GM19467 (cell line): Measurements from ENCODE around the gene SMAD4.
"Not testable (repeated sequence)": the region's sequence is repeated elsewhere in the genome, so short reads cannot be mapped to it uniquely, and the experiment has no call there.

Experiments used
- ATAC-seq: cut with Tn5 transposase; IDR thresholded peaks from one replicate; pipeline ENCODE4 v1.9.1; 2021; ENCODE audit warnings: mild to moderate bottlenecking, moderate library complexity; ENCODE audit not compliant: unreplicated experiment

The SMAD4 gene

GRCh38 chr18:51107598-51108305 lies 77.7 kb downstream of the SMAD4 start:
- ATAC-seq = no peak

- no peak for ATAC-seq
These were observed 78.3 kb downstream of the SMAD4 start for GRCh38 chr18:51108330-51108729.

- peak; percentile 85 for ATAC-seq
These were observed 80.2 kb downstream of the SMAD4 start for GRCh38 chr18:51110073-51110797.

GRCh38 chr18:51111633-51112355 lies 81.8 kb downstream of the SMAD4 start:
- not testable (repeated sequence) for ATAC-seq

- not testable (repeated sequence) for ATAC-seq
These were observed 87.0 kb downstream of the SMAD4 start for GRCh38 chr18:51116996-51117395.

DNA sequence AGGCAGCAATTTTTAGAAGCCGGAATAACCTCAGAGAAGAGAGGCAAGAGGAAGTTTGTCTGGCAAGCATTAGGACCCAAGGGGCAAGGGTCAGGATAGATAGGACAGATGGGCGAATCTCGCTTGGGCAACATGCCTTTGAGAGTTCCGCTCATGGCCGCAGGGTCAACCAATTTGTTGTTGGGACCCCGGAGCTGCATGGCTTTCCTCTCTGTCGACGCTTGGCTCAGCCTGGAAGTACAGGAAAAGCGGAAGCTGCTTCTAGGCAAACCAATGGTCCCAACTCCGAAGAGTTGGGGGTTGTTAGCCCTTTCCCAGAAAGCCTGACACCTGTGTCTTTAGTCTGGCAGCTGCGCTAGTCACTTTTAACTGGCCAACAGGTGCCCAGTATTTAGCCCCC lies 89.5 kb downstream of the SMAD4 start:
- ATAC-seq = not testable (repeated sequence)

DNA sequence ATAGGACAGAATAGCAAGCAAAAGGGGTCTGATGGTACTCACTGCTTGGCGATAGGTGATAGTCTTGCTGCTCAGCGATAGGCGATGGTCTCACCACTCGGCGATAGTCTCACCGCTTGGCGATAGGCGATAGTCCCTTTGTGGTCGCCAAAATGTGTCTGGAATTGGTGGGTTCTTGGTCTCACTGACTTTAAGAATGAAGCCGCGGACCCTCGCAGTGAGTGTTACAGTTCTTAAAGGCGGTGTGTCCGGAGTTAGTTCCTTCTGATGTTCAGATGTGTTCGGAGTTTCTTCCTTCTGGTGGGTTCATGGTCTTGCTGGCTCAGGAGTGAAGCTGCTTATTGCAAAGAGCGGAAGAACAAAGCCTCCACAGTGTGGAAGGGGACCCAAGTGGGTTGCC lies 90.0 kb downstream of the SMAD4 start:
- not testable (repeated sequence) for ATAC-seq

DNA sequence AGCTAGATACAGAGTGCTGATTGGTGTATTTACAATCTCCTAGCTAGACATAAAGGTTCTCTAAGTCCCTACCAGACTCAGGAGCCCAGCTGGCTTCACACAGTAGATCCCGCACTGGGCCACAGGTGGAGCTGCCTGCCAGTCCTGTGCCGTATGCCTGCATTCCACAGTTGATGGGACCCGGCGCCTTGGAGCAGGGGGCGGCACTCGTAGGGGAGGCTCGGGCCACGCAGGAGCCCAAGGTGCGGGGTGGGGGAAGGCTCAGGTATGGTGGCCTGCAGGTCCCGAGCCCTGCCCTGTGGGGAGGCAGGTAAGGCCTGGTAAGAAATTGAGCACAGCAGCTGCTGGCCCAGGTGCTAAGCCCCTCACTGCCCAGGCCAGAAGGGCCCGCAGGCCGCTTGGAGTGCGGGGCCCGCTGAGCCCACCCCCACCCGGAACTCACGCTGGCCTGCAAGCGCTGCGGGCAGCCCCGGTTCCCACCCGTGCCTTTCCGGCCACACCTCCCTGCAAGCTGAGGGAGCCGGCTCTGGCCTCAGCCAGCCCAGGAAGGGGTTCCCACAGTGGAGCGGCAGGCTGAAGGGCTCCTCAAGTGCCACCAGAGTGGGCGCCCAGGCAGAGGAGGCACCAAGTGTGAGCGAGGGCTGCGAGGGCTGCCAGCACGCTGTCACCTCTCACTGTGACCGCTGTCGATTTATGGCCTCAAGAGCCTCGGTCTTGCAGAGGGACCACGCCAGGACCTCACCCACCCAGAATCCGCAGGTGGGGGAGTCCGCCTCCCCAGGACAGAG lies 91.0 kb downstream of the SMAD4 start:
- ATAC-seq = no peak

DNA sequence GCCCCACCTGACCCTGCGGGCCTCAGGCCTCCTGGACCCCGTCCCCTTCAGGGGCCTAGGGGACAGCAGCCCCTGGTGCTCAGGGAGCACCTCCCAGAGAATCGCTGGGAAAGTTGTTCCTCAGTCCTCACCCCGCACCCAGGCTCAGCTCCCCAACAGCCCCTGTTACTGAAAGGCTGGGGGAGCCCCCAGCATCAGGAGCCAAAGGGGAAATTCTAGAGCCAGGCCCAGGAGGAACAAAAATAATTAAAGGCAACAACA lies 91.5 kb downstream of the SMAD4 start:
- no peak for ATAC-seq

DNA sequence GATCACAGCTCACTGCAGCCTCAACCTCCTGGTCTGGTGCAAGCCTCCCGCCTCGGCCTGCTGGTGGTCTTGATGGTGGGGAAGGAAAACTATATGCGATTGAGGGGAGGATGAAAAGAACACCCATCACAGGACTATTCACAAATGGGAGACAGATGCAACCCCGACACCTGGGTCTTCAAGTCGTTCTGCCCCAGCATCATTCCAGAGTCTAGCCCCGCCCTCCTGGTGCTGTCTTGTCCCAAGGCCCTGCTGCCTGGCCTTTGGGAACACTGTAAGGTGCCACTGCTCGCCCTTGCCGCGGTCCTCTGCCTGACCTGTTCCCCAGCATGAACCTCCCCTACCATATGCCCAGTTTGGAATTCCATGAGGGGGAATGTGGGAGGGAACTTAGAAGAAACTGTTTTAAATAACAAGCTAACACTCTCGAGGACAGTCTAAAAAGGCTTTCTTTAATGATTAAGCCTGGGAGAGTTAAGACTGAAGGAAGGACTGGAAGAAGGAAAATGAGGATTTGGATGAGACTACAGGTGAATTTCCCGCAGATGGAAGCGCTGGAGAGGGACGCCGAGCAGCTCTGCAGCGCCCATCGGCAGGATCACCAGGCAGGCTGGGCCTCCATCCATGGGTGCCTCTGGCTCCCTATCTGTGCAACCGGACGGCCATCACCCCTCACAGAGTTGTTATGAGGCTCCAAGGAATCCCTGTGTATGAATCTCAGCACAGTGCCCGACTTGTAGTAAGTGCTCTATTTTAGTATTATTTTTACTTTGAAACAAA lies 92.4 kb downstream of the SMAD4 start:
- no peak for ATAC-seq

GRCh38 chr18:51123046-51123395 lies 93.0 kb downstream of the SMAD4 start:
- ATAC-seq = no peak

- ATAC-seq = no peak
These were observed 93.5 kb downstream of the SMAD4 start for GRCh38 chr18:51123481-51123880.

DNA sequence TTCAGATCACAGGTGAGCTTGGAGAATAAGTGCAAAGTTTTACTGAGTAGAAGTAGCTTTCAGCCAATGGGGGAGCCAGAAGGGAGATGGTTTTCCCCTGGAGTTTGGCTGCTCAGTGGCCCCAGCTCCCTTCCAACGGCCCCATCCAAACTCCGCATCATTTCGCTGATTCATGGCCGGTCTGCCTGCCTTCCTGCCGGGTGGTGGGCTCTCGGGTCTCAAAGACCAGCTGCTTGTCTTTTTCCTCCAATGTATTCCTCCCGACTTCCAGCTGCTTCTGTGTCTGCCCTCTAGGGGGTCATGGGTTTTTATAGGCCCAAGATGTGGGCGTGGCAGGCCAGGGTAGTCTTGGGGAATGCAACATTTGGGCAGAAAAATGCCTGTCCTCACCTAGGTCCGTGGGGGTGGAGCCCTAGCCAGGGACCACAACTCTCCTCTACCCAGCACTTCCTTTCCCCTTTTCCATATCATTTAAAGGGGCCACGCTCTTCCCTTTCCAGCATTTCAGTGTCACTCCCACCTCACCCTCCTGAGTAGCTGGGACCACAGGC lies 94.0 kb downstream of the SMAD4 start:
- ATAC-seq = no peak

- no peak for ATAC-seq
These were observed 96.0 kb downstream of the SMAD4 start for GRCh38 chr18:51125976-51126375.

DNA sequence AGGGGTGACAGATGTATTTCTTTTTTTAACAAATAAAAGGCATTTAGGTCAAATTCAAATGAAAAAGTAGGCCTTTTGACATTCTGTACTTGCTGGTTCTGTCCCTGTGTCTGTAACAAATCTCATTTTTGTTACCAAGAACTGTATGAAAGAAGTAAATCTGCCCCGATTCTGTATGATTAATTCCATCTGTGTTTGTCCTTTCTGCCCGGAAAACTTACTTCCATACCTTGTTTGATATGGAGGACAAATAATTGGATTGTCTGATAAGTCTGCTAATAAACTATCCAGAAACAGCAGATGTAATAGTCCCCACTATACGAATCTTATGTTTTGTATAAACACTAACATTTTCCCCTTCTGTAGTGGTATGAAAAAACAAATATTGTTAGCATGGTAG lies 97.7 kb downstream of the SMAD4 start:
- no peak for ATAC-seq

DNA sequence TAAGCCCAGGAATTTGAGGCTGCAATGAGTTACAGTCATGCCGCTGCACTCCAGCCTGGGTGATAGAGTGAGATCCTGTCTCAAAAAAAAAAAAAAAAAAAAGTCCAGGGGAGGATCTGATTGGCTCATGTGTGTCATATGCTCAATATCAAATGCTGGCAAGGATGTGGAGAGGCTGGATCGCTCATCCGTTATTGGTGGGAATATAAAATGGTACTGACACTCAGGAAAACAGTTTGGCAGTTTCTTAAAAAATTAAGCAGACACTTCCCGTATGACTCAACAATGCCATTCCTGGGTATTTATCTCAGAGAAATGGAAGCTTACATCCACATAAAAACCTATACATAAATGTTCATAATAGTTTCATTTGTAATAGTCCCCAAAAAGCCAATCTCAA lies 98.5 kb downstream of the SMAD4 start:
- ATAC-seq = no peak

- ATAC-seq = no peak
These were observed 102.4 kb downstream of the SMAD4 start for GRCh38 chr18:51132256-51132935.

GRCh38 chr18:51133580-51134160 lies 103.7 kb downstream of the SMAD4 start:
- no peak for ATAC-seq
